GM21825 (cell line): ENCODE data around the gene ILDR2.

Experiments
- ATAC-seq: cut with Tn5 transposase; IDR thresholded peaks from one replicate; pipeline ENCODE4 v1.9.1; 2021; ENCODE audit warnings: mild to moderate bottlenecking, moderate library complexity; ENCODE audit not compliant: unreplicated experiment

ILDR2 gene

GRCh38 chr1:166925810-166926478 is 49.4 kb downstream of the ILDR2 start:
- no peak for ATAC-seq

DNA sequence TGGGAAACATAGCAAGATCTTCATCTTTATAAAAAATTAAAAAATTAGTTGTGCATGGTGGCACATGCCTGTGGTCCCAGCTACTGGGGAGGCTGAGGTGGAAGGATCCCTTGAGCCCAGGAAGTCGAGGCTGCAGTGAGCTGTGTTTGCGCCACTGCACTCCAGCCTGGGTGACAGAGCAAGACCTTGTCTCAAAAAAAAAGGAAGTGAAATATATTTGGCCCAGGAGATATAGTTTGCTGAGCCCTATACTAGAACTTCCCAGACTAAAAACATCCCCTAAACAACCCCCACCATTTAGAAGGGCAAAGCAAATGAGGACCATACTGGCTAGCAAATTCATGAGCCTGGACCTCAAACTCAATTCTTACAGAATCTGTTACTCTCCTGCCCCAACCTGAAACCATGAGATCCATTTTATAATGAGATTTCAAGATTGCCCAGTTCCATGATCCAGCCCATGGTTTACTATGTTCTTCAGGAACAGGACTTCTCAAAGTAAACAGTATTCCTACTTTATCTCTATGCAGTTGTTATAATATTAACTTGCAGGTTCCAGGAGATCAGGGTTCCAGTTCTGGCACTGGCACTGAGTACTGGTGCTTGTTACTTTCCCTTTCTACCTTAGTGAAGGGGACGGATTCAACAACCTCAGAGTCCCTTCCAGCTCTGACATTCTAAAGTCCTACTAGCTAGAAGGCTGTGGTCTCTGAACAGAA is 50.4 kb downstream of the ILDR2 start:
- peak; percentile 70 for ATAC-seq

GRCh38 chr1:166920561-166921475 is 54.5 kb downstream of the ILDR2 start:
- ATAC-seq = no peak

- ATAC-seq = no peak
Measured at GRCh38 chr1:166918956-166919316, 56.4 kb downstream of the ILDR2 start.

GRCh38 chr1:166918088-166918955 is 57.0 kb downstream of the ILDR2 start:
- no peak for ATAC-seq

- ATAC-seq = no peak
Measured at GRCh38 chr1:166915941-166916340, 59.4 kb downstream of the ILDR2 start.

DNA sequence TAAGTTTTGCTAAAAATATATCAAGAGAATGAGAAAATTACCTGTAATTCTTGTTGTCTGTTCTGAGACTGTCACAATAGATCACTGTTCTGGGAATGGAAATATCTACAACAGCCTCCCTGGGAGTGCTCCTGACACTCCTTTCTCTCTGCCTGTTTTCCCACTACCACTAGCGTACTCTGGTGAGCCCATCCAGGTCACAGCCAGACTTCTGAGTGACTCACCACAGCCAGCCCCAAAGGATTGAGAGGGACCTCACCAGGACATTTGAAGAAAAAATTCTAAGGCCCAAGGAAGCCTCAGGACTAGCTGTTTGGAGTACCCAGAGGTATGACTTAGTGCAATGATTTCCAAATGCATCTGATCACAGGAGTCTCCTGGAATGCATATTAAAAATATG is 60.3 kb downstream of the ILDR2 start:
- ATAC-seq = no peak

GRCh38 chr1:166914111-166914510 is 61.2 kb downstream of the ILDR2 start:
- no peak for ATAC-seq

GRCh38 chr1:166911624-166912023 is 63.7 kb downstream of the ILDR2 start:
- ATAC-seq = no peak

DNA sequence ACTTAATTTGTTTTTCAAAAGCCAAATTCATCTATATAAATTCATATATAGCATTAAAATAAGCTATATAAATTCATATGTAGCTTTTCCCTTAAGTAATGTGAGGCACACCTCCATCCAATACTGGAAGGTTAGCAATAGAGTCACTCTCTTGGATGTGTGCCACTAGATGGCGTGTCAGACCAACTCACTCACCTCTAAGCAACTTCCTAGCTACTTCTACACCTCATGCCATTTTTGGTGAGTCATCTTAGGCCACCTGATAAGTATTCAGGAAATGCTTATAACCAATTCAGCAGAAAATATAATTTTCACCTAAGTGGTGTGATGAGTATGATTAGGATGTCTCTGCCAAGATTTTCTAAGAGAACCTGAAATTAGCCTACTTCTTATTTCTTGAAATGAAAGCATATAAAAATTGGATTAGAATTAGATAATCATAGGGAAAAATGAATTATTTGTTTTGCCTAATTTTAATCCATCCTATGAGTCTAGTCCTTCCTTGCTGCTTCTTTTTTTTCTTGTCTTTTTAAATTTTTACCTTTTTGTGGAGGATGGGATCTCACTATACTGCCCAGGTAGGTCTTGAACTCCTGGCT is 64.8 kb downstream of the ILDR2 start:
- peak; percentile 94 for ATAC-seq

DNA sequence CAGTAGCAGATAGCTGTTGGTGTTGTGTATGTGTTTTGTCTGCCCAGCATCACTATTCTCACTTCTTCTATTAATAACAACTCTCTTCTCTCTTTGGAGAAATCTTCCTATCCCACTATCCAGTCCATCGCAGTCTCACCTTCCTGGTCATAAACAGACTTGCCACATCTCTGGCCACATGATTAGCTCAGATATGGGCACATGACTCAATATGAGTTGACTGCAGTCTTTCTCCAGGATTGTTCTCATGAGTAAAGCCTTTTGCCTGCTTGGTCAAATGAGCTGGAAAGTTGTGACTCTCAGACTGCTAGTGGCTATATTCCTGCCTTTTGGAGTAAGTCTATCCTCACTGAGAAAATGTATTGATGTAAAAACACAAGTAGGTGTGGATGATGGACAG is 66.4 kb downstream of the ILDR2 start:
- no peak for ATAC-seq

DNA sequence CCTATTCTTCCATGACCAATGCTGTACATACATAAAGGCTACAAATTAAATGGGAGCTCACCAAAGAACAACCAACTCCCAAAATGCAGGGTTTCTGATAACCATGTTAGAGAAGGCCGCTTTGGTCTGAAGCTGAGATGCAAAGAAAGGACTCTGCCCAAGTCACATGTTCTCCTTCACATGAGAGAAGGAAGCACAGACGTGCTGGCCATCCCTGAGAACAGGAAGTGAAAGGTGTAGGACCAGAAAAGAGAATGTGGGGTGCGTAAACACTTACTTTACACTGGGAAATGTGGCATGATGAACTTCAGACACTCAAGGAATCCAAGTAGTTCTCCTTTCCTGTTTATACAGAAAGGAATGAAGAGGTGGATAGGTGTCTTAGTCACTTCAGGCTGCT is 67.6 kb downstream of the ILDR2 start:
- no peak for ATAC-seq

DNA sequence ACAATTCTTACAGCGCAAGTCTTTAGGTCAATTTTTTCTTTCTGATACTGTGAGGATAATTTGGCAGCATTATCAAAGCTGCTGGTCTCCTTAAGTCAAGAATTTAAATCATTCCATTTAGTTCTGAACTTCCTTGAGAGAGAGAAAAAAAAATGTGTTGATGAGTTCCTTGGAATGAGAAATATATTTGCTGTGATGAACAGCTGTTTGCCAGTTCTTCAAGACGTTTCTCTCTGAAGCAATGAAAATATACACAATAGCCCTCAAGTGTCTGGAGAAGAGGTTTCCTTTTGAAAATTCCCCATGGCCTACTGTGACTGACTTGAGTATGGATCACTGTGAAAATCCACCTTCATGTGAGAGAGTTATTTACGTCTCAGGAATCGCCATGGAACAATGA is 68.3 kb downstream of the ILDR2 start:
- no peak for ATAC-seq

DNA sequence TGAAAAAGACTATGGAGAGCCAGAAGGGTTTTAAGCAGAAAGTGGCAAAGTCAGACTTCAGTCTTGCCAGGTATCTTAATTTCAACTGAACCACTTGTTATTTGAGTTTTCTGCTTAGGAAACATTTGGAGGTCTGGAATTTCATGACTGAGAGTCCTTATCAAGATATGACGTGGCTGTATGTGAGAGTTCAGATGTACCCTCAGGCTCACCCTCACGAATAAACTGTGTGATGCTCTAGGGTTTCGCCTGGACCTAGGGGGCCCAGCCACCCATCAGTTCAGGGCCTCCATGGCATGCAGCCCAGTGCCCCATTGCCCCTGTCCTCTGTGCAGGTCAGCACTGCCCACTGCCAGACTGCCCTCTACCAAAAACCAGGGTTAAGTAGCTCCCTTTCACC is 68.7 kb downstream of the ILDR2 start:
- ATAC-seq = no peak

- ATAC-seq = no peak
Measured at GRCh38 chr1:166905900-166906299, 69.4 kb downstream of the ILDR2 start.

DNA sequence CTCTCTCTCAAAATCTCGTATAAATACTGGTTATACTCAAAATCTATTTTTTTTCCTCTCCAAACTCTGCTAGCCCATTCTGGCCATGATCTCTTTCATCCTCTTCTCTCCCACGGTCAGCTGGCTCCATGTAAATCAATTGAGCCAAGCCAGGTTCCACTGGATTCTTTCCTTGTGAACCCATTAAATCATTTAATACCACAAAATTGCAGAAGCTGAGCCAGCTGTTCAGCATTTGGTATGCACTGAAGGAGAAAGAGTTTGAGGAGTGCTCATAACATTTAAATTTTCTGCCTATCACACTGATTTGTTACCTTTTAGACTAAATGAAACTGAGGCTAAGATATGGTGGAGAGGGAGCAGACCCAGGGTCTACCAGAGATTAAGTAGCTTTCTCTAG is 70.2 kb downstream of the ILDR2 start:
- ATAC-seq = no peak

- ATAC-seq = no peak
Measured at GRCh38 chr1:166903232-166903631, 72.1 kb downstream of the ILDR2 start.

DNA sequence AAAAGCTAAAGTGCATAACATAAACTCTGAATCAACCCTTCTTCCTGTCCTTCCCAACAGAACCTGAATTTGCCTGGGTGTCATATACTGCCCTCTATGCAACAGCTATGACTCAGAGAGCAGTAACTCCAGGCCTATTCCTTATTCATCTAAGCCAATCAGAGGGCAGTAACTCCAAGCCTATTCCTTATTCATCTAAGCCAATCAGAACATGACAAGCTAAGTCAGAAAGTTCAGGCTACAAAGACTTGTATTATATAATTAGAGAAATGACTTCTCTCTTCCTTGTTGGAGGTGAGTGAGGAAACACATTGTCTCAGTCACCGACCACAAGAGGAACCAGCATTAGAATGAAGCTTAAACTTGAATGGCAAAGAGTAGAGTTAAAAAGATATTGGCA is 73.1 kb downstream of the ILDR2 start:
- no peak for ATAC-seq

DNA sequence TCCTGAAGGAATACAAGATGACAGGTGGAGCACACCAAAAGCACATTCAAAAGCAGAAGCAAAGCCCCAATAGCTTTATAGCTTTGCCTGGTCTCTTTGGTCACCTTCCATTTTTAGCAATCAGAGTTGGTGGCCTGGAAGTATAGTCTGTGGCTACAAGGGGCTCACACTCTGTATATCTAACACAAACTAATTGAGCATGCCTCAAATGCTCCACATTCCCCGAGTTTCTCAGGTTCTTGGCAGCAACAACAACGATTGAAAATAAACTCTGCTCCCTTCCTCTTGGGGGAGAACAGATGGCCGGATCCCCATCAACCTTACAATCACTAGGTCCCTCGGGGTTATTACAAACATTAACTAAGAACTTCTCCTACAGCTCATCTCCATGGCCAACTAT is 74.4 kb downstream of the ILDR2 start:
- no peak for ATAC-seq

DNA sequence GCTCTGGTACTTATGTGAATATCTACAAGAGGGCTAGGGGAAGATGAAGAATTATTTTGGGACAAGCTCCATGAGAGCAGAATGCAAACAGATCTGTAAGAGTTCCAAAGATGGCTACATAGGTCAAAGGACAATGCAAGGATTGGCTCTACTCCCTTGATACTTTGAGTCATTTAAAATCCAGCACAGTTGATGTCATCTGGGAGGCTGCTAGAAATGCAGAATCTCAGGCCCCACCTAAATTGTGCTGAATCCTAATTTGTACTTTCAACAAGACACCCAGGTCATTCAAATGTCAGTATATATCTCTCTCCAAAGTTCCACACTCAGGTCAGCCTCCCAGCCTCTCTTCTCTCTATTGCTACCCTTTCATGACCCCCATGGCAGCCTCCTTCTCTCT is 75.6 kb downstream of the ILDR2 start:
- no peak for ATAC-seq
